ENCODE data around the gene ZNF335. TPM values are rescaled to one million over a fixed set of nuclear protein-coding genes. Genes with fewer than 3 reads are reported as not detected.

Gene ZNF335
- total and polyA plus RNA-seq, 2 of the 13 experiments (the other 11 are each of a cell fraction or from before 2014, with no cell fraction given) = 9.7 to 13.7 TPM

DNA sequence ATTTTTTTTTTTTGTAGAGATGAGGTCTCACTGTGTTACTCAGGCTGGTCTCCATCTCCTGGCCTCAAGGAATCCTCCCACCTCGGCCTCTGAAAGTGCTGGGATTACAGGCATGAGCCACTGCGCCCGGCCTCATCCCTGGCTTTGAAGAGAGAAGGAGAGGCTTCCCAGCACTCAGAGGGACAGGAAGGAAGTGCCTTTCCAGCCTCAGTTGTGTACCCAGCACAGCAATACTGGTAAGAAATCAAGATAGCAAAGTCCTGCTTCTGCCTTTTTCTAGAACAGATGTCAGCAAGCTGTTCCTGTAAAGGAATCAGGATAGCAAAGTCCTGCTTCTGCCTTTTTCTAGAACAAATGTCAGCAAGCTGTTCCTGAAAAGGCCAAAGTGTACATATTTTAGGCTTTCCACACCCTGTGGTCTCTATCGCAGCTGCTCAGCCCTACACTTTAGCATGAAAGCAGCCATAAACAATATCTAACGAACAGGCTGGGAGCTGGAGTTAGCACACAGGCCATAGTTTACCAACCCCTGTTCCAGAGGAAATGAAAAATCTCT lies 53.7 kb downstream of the ZNF335 start (continued):
- TF ChIP-seq ZNF253 (CRISPR knock-in tag; IDR thresholded peaks at IDR 0.05; ENCODE audit: borderline replicate concordance) = no peak
- TF ChIP-seq ZFP1 (CRISPR knock-in tag; IDR thresholded peaks at IDR 0.05) = no peak
- TF ChIP-seq TEAD3 (CRISPR knock-in tag; optimal IDR thresholded peaks at IDR 0.05; ENCODE audit: borderline replicate concordance) = no peak
- TF ChIP-seq ZNF12 (CRISPR knock-in tag; IDR thresholded peaks at IDR 0.05) = 0 out of 2 replicates have a peak, but pooled peaks have one; percentile 21
- no peak for TF ChIP-seq ZNF775 (CRISPR knock-in tag; IDR thresholded peaks at IDR 0.05; ENCODE audit: borderline replicate concordance)

DNA sequence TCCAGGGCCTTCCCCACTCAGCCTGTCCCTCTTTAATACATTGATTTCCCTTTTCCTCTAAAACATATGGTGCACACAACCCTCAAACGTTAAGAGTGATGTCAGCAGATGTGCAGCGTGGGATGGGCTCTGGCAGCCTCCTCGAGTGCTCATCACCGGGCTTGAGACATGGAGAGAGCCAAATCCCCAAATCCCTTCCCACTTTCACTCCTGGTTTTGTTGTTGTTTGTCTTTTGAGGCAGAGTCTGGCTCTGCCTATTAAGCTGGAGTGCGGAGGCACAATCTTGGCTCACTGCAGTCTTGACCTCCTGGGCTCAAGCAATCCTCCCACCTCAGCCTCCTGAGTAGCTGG lies 54.2 kb downstream of the ZNF335 start:
- Histone ChIP-seq H2AFZ (ENCODE audit: low read length) (no peak overlapping the region), H3K4me2 (ENCODE audit: low read depth, low read length) (peak overlapping the region; percentile 48), H3K36me3 (replicated peaks in 1 of 2; ENCODE audit: control insufficient read depth in 1 of 2, insufficient read depth in 2 of 2, low read length in 2 of 2) (no peaks in the 10 kb centered on the region), H3K4me3 (replicated peaks in 1 of 3; ENCODE audit: insufficient read depth in 1 of 3, low read depth in 2 of 3, low read length in 3 of 3) (peak overlapping the region in 1 of 3 experiments; percentile 9; a peak in 1 of 6 replicates), H4K20me1 (ENCODE audit: insufficient read depth, low read length) (no peaks in the 10 kb centered on the region), H3K79me2 (ENCODE audit: insufficient read depth, low read length) (no peaks in the 10 kb centered on the region), H3K27ac (ENCODE audit: extremely low read length, insufficient read depth, low read length) (no peak overlapping the region), H3K9ac (ENCODE audit: insufficient read depth, low read depth, low read length) (no peak overlapping the region), H3K4me1 (ENCODE audit: insufficient read depth, low read length) (peaks cover 72% of the 10 kb centered on the region), H3K27me3 (ENCODE audit: control insufficient read depth in 1 of 2, insufficient read depth in 2 of 2, low read length in 2 of 2) (peaks cover 0 to 8% of the 10 kb centered on the region in 2 experiments; a peak in 2 of 5 replicates), H3K9me3 (ENCODE audit: low read length) (no peaks in the 10 kb centered on the region)
- in situ Hi-C loops (cut with HindIII; ENCODE audit: extremely low pct_ligation_motif_present, low pct_unique_long_range_greater_than_20kb) (no loop called here), intact Hi-C loops (cut with micrococcal nuclease; ENCODE audit: unreplicated experiment) (no loop called here)
- no peak; the same call in 2 of the 3 replicates for ATAC-seq
- WGBS (ENCODE audit: low lambda C conversion rate) = 21% methylated on average over 5 of the region's 5 CpGs
- ChIA-PET POLR2A (interaction anchor here (1.1 to 5.0 kb wide), 10 partner anchors 8 to 84 kb away, joined by 4 to 78 read pairs (median 8); partner anchors contain the start of genes CTSA, NEURL2, PCIF1 and PLTP), CTCF (ENCODE audit: low intra/inter-chr PET ratio, low total read pairs) (no interaction called here)
- no peak for FAIRE-seq
- no peak for DNase-seq (ENCODE audit: low spot score)
- BruUV-seq (replicated peaks) = no TSS peak
- TF ChIP-seq EZH2 (conservative IDR thresholded peaks at IDR 0.05; ENCODE audit: low read depth, low read length) (no peak), MTF1 (CRISPR knock-in tag; IDR thresholded peaks at IDR 0.05) (no peak), ZNF678 (CRISPR knock-in tag; IDR thresholded peaks at IDR 0.05) (no peak), RBM22 (optimal IDR thresholded peaks at IDR 0.05; ENCODE audit: low read length) (no peak), ZNF263 (CRISPR knock-in tag; IDR thresholded peaks at IDR 0.05) (peak; percentile 11; the same call in 1 of the 2 replicates), KDM2A (CRISPR knock-in tag; IDR thresholded peaks at IDR 0.05; ENCODE audit: borderline replicate concordance, low read depth) (no peak), STAG1 (CRISPR knock-in tag; IDR thresholded peaks at IDR 0.05) (no peak), ARNTL (CRISPR knock-in tag; IDR thresholded peaks at IDR 0.05) (0 out of 2 replicates have a peak, but pooled peaks have one; percentile 20), NKX3-1 (CRISPR knock-in tag; IDR thresholded peaks at IDR 0.05) (no peak), ZNF431 (CRISPR knock-in tag; IDR thresholded peaks at IDR 0.05; ENCODE audit: borderline replicate concordance, low read depth) (no peak), KDM4B (CRISPR knock-in tag; IDR thresholded peaks at IDR 0.05) (no peak), NCOA1 (CRISPR knock-in tag; IDR thresholded peaks at IDR 0.05) (no peak), SIX1 (CRISPR knock-in tag; IDR thresholded peaks at IDR 0.05; ENCODE audit: borderline replicate concordance) (no peak), RFXAP (CRISPR knock-in tag; IDR thresholded peaks at IDR 0.05; ENCODE audit: borderline replicate concordance) (no peak), ZNF563 (CRISPR knock-in tag; IDR thresholded peaks at IDR 0.05) (no peak), SSRP1 (CRISPR knock-in tag; IDR thresholded peaks at IDR 0.05) (no peak)
- TF ChIP-seq, protein P1, sequence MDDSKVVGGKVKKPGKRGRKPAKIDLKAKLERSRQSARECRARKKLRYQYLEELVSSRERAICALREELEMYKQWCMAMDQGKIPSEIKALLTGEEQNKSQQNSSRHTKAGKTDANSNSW (CRISPR knock-in tag; IDR thresholded peaks at IDR 0.05; ENCODE audit: borderline replicate concordance) = no peak
- TF ChIP-seq, protein P2, sequence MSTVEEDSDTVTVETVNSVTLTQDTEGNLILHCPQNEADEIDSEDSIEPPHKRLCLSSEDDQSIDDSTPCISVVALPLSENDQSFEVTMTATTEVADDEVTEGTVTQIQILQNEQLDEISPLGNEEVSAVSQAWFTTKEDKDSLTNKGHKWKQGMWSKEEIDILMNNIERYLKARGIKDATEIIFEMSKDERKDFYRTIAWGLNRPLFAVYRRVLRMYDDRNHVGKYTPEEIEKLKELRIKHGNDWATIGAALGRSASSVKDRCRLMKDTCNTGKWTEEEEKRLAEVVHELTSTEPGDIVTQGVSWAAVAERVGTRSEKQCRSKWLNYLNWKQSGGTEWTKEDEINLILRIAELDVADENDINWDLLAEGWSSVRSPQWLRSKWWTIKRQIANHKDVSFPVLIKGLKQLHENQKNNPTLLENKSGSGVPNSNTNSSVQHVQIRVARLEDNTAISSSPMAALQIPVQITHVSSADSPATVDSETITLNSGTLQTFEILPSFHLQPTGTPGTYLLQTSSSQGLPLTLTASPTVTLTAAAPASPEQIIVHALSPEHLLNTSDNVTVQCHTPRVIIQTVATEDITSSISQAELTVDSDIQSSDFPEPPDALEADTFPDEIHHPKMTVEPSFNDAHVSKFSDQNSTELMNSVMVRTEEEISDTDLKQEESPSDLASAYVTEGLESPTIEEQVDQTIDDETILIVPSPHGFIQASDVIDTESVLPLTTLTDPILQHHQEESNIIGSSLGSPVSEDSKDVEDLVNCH (CRISPR knock-in tag; IDR thresholded peaks at IDR 0.05) = no peak

Measured in HepG2 (cell line).